Left renal cortex interstitium (tissue), 4 donors: Measurements from ENCODE around the gene TNFAIP8L2. TPM values are rescaled to one million over a fixed set of nuclear protein-coding genes. Genes with fewer than 3 reads are reported as not detected.
"Not testable (repeated sequence)": the region's sequence is repeated elsewhere in the genome, so short reads cannot be mapped to it uniquely, and the experiment has no call there.

ENCODE experiments used
- DNase-seq, 4 donors: peaks; one replicate each; pipeline ENCODE4 v3.0.0-alpha.2; 2013; ENCODE audit warnings: low read depth in 4 of 4, low spot score in 2 of 4, missing footprints in 1 of 4
- polyA plus RNA-seq, 4 donors: library from polyadenylated mRNA; unstranded; fragments of 120-200 nt; gene quantifications; one replicate each; pipeline ENCODE4 v1.2.1, GENCODE V29; 2013; ENCODE audit not compliant: insufficient read length in 4 of 4

The TNFAIP8L2 gene
- polyA plus RNA-seq, 4 donors: 1.2 to 2.2 (median 1.3) TPM

DNA sequence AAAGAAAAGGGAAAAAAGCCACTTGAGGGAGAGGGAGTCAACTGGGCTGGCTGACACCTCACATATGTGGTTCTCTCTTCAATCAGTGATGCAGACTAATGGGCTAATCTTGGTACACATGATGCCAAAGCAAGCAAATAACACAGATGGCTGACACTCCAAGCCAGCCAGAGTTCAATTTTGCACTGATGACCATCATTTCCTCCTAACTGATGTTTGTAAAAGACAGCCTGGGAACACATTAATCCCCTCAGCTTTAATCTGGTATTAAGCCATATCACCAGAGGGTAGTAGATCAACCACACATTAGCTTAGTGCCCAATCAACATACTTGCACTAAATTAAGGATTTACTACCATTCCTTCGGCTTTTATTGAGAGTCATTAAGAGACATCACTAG lies 30.8 kb downstream of the TNFAIP8L2 start:
- DNase-seq: no peak

DNA sequence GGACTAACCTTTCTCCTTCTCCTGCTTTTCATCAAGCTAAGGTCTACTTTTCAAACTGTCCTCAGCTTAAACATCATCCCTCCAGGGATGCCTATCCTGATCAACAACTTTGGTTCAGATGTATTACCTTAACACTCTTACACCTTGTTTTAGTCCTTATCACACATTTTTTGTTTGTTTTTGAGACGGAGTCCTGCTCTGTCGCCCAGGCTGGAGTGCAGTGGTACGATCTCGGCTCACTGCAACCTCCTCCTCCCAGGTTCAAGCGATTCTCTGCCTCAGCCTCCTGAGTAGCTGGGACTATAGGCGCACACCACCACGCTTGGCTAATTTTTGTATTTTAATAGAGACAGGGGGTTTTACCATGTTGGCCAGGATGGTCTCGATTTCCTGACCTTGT lies 32.2 kb downstream of the TNFAIP8L2 start:
- DNase-seq: not testable (repeated sequence)

DNA sequence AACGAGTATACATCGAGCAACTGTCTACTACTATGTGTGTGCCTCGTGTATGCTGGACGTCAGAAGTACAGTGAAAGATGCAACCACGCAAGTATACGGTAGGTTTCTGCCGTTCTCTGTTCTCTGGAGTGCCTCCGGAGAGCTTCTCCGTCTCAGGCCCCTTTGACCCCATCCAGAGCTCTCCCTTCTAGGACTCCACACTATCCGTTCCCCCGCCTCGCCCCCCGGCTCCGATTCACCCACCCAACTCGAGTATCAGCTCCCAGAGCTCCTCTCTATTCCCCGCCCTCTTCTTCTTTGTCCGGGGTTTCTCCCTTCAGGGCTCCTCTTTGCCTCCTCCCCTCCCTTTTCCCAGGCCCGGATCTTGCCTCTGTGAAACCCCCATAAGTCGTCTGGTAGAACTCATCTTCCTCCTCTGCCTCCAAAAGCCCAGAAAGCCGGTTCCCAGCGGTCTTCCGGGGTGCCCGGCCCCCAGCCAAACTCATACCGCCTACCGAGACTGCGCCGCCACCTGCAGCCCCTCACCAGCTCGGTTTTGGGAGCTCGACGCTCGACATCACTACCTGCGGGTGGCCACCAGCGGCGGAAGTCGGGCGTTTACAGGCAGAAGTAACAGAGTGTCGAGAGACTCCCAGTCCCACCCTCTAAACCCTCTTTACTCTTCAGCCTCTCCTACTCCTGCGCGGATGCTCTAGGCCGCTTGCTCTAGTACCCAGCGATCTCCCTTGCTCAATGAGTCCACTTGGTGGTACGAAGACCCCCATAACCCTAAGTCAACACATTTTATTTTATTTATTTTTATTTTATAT lies 33.4 kb downstream of the TNFAIP8L2 start, which contains the start of gene VPS72:
TSS of gene VPS72 (minus strand) at position 561 of the 809 bp plus-strand sequence. CDS start at position 485, 76 bp downstream.
- peak; percentile 64 to 89 (median 75) for DNase-seq

DNA sequence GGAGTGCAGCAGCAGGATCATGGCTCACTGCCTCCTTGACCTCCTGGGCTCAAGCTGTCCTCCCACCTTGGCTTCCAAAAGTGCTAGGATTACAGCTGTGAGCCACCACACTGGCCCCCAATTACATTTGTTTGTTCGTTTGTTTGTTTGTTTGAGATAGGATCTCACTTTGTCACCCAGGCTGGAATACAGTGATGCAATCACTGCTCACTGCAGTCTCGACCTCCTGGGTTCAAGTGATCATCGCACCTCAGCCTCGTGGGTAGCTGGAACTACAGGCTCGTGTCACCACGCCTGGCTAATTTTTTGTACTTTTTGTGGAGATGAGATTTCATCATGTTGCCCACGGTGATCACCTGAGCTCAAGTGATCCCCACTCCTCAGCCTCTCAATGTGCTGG lies 35.6 kb downstream of the TNFAIP8L2 start:
- DNase-seq: no peak

DNA sequence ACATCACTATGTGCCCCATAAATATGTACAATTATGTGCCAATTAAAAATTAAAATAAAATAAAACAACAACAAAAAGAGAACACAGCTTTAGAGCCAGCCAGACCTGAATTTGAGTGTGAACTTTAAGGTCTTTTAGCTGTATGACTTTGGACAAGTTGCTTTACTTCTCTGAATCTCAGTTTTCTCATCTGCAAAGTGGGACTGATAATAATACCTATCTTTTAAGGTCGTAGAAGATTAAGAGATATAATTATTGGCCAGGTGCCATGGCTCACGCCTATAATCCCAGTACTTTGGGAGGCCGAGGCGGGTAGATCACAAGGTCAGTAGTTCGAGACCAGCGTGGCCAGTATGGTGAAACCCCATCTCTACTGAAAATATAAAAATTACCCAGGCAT lies 36.9 kb downstream of the TNFAIP8L2 start:
- DNase-seq: no peak

DNA sequence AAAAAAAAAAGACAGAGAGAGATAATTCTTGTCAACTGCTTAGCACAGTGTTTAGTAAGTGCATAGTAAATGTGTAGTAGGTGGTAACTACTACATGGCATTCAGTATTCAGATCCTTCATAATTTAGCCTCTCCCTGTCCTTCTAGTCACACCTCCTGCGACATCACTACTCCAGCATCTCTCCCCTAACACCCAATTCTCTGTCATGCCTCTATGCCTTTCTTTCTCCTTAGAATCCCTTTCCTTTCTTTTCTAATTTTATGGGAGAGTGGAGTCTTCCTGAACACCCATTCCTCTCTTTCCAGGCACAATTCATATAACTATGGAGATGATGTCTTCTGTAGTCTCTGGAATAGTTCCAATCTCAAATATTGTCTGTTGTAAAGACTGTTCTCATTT lies 37.4 kb downstream of the TNFAIP8L2 start:
- no peak for DNase-seq

DNA sequence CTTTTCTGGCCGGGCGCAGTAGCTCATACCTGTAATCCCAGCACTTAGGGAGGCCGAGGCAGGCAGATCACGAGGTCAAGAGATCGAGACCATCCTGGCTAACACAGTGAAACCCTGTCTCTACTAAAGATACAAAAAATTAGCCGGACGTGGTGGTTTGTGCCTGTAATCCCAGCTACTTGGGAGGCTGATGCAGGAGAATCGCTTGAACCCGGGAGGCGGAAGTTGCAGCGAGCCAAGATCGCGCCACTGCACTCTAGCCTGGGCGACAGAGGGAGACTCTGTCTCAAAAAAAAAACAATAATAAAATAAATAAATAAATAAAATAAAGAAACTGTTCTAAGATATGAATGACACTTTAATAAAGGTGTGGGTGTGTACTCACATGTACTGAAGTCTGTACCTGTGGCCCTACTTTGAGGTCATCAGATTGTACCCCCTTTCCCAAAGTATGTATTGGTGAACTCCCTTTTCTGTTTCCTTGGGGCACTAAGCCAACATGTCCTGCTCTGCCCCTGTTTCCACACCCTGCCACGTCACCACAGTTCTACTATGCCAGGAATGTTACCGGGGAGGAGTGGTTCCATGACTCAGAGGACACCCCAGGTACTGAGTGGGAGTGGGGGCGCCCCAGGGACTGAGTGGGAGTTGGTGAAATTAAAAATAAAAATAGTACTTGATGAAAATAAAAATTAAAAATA lies 38.6 kb downstream of the TNFAIP8L2 start:
- not testable (repeated sequence) for DNase-seq

DNA sequence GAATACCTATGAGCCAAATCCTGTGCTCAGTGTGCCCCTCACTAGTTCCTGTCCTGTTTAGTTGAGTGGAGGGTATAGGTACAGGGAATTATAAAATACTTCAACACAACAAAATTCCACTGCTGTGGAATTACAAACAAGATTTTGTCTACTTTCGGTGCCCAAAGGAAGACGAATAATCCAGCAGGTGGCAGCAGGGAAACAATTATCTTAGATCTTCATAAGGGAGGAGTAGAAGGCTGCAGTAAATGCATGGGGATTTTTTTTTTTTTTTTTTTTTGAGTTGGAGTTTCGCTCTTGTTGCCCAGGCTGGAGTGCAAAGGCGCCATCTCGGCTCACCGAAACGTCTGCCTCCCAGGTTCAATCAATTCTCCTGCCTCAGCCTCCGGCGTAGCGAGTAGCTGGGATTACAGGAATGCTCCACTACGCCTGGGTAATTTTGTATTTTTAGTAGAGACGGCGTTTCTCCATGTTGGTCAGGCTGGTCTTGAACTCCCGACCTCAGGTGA lies 39.9 kb downstream of the TNFAIP8L2 start:
- peak in 3 of 4 donors; percentile 54 to 75 (median 65) for DNase-seq

DNA sequence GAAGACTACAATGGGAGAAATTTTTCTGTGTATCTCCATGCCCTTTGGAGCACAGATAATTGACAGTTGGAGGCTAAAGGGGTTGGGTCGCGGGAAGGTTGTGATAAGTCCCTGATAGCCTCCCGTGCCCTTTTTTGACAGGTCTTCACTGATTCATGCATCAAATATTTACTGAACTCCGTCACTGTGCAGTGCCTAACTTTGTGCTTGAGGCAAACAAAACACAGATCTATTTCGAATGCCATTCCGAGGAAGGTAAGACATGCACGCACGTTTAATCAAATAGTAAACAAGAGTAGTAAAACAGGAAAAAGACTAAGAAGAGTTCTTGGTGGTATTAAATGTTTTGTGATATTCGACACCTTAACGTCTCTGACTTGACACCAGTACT lies 41.4 kb downstream of the TNFAIP8L2 start:
- no peak for DNase-seq

DNA sequence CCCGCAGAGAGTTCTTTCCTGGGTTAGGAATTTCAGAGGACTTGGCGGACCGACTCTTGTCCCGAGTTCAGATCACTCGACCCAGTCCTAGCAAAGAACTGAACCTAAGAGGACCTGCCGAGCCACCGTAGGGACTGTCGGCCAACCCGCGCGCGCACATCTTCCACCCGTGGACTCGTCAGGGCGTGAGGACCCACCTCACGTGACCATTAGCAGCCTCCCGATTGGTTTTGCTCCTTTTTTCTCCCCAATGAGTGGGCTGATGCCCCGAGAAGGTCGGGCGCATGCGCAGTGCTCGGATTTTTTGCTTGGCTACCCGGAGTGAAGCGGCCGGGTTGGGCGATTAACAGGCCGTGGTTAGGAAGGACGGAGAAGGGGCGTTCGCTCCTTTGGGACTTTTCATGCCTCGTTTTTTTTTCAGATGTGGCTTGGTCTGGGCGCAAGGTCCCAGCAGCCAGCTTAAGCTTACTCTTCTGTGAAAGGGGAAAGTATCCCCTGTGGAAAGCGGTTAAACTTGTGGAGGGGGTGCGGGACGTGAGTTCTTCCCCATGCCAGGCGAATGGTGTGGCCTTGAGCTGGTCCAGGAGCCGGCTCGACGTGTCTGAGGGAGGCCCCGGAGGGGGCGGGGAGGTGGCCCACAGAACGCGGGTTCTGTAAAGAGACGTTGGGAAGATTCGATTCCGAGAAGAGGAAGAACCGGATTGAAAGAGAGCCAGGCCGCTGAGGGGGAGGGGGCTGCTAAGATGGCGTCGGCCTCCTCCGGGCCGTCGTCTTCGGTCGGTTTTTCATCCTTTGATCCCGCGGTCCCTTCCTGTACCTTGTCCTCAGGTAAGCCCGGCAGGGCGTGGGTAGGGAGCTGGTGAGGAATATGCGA lies 42.0 kb downstream of the TNFAIP8L2 start, which contains the start of gene PIP5K1A:
TSS of gene PIP5K1A (plus strand) at position 299 of the 874 bp plus-strand sequence. CDS start at position 744, 445 bp downstream.
- peak; percentile 97 to 99 (median 98) for DNase-seq

DNA sequence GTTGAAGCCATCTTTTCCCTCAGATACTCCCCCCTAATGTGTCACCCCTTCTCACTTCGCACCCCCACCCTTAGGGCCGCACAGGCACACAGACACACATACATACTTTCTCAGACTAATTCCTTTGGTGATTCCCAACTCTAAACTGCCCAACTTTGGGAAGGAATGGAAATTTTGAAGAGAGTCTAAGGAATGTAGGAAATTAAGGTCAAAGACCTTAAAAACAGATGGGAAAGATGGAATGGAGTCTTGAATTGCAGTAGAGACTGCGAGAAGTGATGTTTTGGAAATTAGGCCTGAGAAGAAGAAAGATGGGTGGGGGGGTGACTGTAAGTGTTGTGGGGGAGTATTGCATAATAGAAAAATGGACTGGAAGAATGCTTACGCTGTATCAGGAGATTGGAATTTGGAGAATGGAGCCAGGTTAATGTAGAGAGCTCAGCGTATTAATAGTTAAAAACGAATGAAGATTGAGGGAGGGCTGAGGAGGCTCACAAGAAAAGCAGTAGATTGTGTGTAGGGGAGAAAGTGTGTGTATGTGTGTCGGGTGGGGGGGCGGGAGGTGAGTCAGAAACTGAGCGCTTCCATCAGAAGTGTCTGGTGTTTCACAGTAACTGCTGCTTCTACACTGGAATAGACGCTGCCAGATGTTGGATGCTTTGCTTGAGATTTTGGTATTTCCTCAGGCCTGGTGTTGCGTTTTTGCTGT lies 43.6 kb downstream of the TNFAIP8L2 start:
- DNase-seq: peak in 1 of 4 donors; percentile 5

DNA sequence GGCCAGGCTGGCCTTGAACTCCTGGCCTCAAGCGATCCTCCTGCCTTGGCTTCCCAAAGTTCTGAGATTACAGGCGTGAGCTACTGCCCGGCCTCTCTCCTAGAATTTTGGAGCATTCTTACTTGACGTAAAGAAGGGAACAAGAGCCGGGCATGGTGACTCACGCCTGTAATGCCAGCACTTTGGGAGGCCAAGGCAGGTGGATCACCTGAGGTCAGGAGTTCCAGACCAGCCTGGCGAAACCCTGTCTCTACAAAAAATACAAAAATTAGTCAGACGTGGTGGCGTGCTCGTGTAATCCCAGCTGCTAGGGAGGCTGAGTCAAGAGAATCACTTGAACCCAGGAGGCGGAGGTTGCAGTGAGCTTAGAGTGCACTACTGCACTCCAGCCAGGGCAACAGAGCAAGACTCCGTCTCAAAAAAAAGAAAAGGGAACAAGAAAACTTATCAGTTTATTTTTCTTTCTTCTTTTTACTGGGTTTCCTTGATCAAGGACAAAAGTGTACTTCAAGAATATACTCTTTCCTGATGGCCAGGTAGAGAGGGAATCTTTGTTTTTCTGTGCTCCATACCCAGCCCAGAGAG lies 49.0 kb downstream of the TNFAIP8L2 start:
- not testable (repeated sequence) for DNase-seq

Other genes starting within 250 kb of the TNFAIP8L2 start
- gene SETDB1, start 230.3 kb upstream of the TNFAIP8L2 start, polyA plus RNA-seq: 10 to 100 TPM; 57.6 to 94.5 (median 80.2) TPM
- 100 to 1,000 TPM; 275 to 297 (median 293) TPM for gene CERS2, start 181.8 kb upstream of the TNFAIP8L2 start, polyA plus RNA-seq
- gene ANXA9, start 174.4 kb upstream of the TNFAIP8L2 start, polyA plus RNA-seq: 10 to 100 TPM; 12.3 to 18.6 (median 15.7) TPM
- 10 to 100 TPM; 38.1 to 59.4 (median 46.7) TPM for gene MINDY1, start 149.7 kb upstream of the TNFAIP8L2 start, polyA plus RNA-seq
- gene PRUNE1, start 148.2 kb upstream of the TNFAIP8L2 start, polyA plus RNA-seq: 10 to 100 TPM; 40.6 to 47.9 (median 43.7) TPM
- 1 to 10 TPM; 1.3 to 5.2 (median 2.7) TPM for gene BNIPL, start 120.1 kb upstream of the TNFAIP8L2 start, polyA plus RNA-seq
- 10 to 100 TPM in 2 of 4 donors, 1 to 10 TPM in 2; 9.0 to 14.8 (median 10.2) TPM for gene C1orf56, start 108.9 kb upstream of the TNFAIP8L2 start, polyA plus RNA-seq
- gene CDC42SE1, start 97.0 kb upstream of the TNFAIP8L2 start, polyA plus RNA-seq: 10 to 100 TPM; 60.1 to 86.6 (median 80.3) TPM
- 10 to 100 TPM; 24.0 to 26.1 (median 24.6) TPM for gene MLLT11, start 96.3 kb upstream of the TNFAIP8L2 start, polyA plus RNA-seq
- gene GABPB2, start 85.9 kb upstream of the TNFAIP8L2 start, polyA plus RNA-seq: 10 to 100 TPM in 3 of 4 donors, 1 to 10 TPM in 1; 9.6 to 14.9 (median 11.6) TPM
- 10 to 100 TPM; 22.4 to 34.6 (median 28.6) TPM for gene SEMA6C, start 10.0 kb upstream of the TNFAIP8L2 start, polyA plus RNA-seq
- gene LYSMD1, start 9.3 kb downstream of the TNFAIP8L2 start, polyA plus RNA-seq: 10 to 100 TPM; 15.6 to 19.7 (median 16.8) TPM
- gene SCNM1, start 9.5 kb downstream of the TNFAIP8L2 start, polyA plus RNA-seq: 10 to 100 TPM; 35.1 to 42.5 (median 41.1) TPM
- gene TMOD4, start 19.3 kb downstream of the TNFAIP8L2 start, polyA plus RNA-seq: 1 to 10 TPM in 3 of 4 donors, under 1 TPM in 1; 0.75 to 1.5 (median 1.2) TPM
- 10 to 100 TPM; 66.6 to 74.2 (median 71.6) TPM for gene VPS72, start 33.5 kb downstream of the TNFAIP8L2 start, polyA plus RNA-seq
- 10 to 100 TPM; 51.5 to 76.7 (median 70.4) TPM for gene PIP5K1A, start 41.9 kb downstream of the TNFAIP8L2 start, polyA plus RNA-seq
- 100 to 1,000 TPM; 162 to 171 (median 168) TPM for gene PSMD4, start 98.1 kb downstream of the TNFAIP8L2 start, polyA plus RNA-seq
- gene ZNF687, start 125.7 kb downstream of the TNFAIP8L2 start, polyA plus RNA-seq: 10 to 100 TPM; 21.6 to 30.0 (median 26.4) TPM
- 10 to 100 TPM; 59.0 to 77.4 (median 67.2) TPM for gene PI4KB, start 170.8 kb downstream of the TNFAIP8L2 start, polyA plus RNA-seq
- gene RFX5, start 190.6 kb downstream of the TNFAIP8L2 start, polyA plus RNA-seq: 10 to 100 TPM; 43.5 to 49.2 (median 47.0) TPM
- 10 to 100 TPM; 52.1 to 60.5 (median 52.9) TPM for gene SELENBP1, start 216.1 kb downstream of the TNFAIP8L2 start, polyA plus RNA-seq
- gene PSMB4, start 242.9 kb downstream of the TNFAIP8L2 start, polyA plus RNA-seq: 100 to 1,000 TPM; 238 to 292 (median 254) TPM